Activated T-cell treated with anti-CD3 and anti-CD28 coated beads for 48 hours (primary cell): ENCODE measurements around the gene RFXANK.
A peak's percentile ranks its signal among the peaks of the same experiment; 100 is the strongest.
"Not testable (repeated sequence)": the region's sequence is repeated elsewhere in the genome, so short reads cannot be mapped to it uniquely, and the experiment has no call there.

Experiments
- DNase-seq: peaks from one replicate; pipeline ENCODE4 v3.0.0-alpha.2; 2020; ENCODE audit warnings: low read depth

The RFXANK gene

GRCh38 chr19:19206938-19207337, 14.9 kb downstream of the RFXANK start:
- DNase-seq: no peak

- no peak for DNase-seq
These were observed 15.8 kb downstream of the RFXANK start for GRCh38 chr19:19207637-19208572.

GRCh38 chr19:19209372-19209771, 17.3 kb downstream of the RFXANK start:
- no peak for DNase-seq

GRCh38 chr19:19211499-19212420, 19.7 kb downstream of the RFXANK start, which contains the start of gene NCAN:
Gene NCAN (plus strand): TSS chr19:19211958. CDS start chr19:19216954, 4,996 bp downstream.
- DNase-seq: no peak

- no peak for DNase-seq
These were observed 20.9 kb downstream of the RFXANK start for GRCh38 chr19:19212916-19213315.

- DNase-seq: no peak
These were observed 21.5 kb downstream of the RFXANK start for GRCh38 chr19:19213426-19214158.

- DNase-seq: no peak
These were observed 22.1 kb downstream of the RFXANK start for GRCh38 chr19:19214159-19214490.

GRCh38 chr19:19214892-19215291, 22.8 kb downstream of the RFXANK start:
- no peak for DNase-seq

GRCh38 chr19:19215792-19216191, 23.7 kb downstream of the RFXANK start:
- DNase-seq: no peak

- DNase-seq: no peak
These were observed 25.0 kb downstream of the RFXANK start for GRCh38 chr19:19217099-19217498.

GRCh38 chr19:19218911-19219310, 26.9 kb downstream of the RFXANK start:
- DNase-seq: no peak

- DNase-seq: not testable (repeated sequence)
These were observed 28.9 kb downstream of the RFXANK start for GRCh38 chr19:19221000-19221399.

- DNase-seq: no peak
These were observed 31.0 kb downstream of the RFXANK start for GRCh38 chr19:19223060-19223459.

GRCh38 chr19:19223636-19224035, 31.6 kb downstream of the RFXANK start:
- DNase-seq: no peak

- DNase-seq: no peak
These were observed 32.2 kb downstream of the RFXANK start for GRCh38 chr19:19224150-19224851.

GRCh38 chr19:19224852-19225494, 32.9 kb downstream of the RFXANK start:
- peak; percentile 71 for DNase-seq

GRCh38 chr19:19226204-19226603, 34.1 kb downstream of the RFXANK start:
- DNase-seq: no peak

- no peak for DNase-seq
These were observed 34.6 kb downstream of the RFXANK start for GRCh38 chr19:19226663-19227062.

- no peak for DNase-seq
These were observed 35.2 kb downstream of the RFXANK start for GRCh38 chr19:19227217-19227616.

- no peak for DNase-seq
These were observed 37.6 kb downstream of the RFXANK start for GRCh38 chr19:19229701-19230100.

GRCh38 chr19:19230999-19231398, 38.9 kb downstream of the RFXANK start:
- no peak for DNase-seq
